ENCODE data around the gene UBR4.
A peak's percentile ranks its signal among the peaks of the same experiment; 100 is the strongest.

Gene UBR4

DNA sequence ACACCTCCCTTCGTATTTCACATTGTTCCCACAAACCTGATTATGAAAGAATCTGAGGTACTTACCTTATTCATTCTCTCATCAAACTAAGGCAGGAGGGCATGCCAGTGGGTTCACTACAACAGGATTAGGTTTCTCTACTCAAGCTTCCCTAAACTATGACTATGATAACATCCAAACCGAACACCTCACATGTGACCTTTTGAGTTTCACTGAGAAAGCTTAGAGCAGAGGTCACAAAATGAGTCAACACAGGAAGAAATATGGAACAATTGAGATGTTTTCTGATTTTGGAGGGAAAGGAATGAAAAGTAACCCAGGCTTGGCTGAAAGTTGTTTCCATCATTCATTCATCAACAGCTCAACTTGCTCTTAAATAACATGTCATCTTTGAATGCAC, 24.1 kb downstream of the UBR4 start:
- no peak for DNase-seq

DNA sequence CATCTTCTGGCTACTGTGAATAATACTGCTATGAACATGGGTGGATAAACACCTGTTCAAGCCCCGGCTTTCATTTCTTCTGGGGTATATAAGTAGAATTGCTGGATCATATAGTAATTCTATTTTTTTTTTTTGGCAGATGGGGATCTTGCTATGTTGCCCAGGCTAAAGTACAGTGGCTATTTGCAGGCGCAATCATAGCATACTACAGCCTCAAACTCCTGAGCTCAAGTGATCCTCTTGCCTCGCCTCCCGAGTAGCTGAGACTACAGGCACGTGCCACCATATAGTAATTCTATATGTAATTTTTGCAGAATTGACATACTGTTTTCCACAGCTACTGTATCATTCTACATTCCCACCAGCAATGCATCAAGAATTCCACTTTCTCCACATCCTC, 27.8 kb downstream of the UBR4 start:
- no peak for DNase-seq

DNA sequence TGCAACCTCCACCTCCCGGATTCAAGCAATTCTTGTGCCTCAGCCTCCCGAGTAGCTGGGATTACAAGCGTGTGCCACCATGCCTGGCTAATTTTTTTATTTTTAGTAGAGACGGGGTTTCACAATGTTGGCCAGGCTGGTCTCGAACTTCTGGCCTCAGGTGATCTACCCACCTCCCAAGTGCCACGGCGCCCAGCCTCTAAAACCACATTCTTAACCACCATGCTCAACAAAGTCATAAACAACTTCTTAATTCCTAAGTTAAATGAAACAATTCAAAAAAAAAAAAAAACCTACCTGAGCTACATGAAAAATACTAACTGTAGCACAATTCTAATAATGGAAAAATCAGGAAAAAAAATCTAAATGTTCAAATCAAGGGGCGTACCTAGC, 29.8 kb downstream of the UBR4 start:
- DNase-seq = peak; percentile 23

DNA sequence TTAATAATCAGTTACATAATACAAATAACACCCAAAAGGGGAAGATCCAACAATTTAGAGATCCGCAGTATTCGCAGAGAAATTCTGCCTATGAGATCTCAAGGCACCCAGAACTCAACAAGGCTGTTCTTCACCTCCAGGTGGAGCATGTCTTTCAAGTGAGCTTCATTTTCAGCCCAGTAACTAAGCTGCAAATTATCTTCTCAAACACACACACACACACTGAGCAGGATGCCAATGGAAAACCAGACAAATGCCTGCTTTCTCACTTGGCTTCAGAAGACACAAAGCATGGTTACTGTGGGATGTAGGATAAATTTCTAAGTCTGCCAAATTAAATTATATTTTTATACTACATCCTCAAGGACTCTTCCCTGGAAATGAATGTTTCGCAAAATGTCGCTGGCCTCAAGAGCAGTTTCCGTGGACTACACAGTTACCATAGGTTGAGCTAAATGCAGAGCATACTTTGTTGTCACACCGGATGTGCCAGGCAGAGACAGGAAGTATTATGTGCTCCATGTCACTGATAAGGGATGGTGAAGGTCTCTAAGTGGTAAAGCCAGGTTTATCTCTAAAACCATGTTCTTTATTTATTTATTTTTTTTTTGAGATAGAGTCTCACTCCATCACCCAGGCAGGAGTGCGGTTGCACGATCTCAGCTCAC, 30.3 kb downstream of the UBR4 start:
- peak; percentile 96 for DNase-seq

DNA sequence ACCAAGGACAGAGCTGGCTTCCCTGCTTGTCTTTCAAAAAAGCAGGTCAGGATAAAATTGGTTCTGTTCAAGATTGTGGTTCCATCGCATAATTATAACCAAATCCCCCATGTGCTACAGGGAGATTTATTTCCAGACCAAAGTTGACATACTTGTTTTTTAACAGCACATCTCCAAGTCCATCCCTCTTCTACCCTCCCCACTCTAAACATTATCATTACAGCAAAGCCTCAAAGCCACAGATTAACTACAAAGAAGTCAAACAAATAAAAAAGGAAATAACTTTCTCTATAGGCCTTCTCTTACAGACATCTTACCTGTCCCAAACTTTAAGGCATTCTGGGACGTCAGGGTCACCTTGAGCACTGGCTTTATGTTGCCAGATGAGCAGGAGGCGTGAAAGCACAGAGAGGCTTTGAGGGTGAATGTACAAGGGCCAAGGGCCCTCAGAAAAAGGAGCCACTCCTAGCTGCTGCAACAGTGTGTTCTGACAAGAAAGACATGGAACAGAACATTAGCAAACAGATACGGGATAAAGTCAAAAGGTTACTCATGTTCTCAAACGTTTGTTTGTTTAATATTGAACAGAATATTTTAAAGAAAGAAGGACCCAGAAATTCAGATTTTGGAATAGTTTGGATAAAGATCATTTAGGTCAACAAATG, 31.2 kb downstream of the UBR4 start:
- peak; percentile 25 for DNase-seq

DNA sequence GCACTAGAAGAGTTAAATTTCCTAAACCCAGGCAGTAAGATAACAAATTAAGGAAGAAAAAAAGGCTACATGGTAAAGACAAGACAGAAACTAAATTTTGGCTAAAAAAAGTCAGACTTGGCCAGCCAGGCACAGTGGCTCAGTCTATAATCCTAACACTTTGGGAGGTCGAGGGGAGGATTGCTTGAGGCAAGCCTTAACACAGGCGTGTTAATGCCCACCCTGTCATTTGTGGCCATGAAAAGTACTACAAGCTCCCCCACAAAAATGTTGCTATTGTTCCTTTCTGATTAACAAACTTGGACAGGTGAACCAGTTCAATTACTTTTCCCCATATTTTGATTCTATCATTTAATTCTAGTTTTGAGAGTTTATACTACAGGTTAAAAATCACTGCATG, 32.3 kb downstream of the UBR4 start:
- DNase-seq = no peak

DNA sequence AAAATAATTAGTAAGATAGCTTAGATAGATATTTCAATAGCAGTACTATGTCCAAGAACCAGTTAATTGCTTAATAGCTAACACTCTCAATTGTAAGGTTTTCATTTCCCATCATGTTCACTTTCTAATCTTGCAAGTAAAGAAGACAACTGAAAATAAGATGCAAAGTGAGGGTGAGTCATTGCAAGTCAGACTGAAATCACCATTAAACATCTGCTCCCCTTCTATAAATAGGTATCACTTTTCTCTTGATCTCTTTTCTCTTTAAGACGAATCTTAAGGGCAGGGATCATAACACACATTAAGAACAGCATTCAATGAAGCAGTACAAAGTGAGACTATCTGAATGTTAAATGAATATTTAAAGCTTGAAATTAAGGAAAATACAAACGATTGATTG, 40.4 kb downstream of the UBR4 start:
- peak; percentile 24 for DNase-seq

DNA sequence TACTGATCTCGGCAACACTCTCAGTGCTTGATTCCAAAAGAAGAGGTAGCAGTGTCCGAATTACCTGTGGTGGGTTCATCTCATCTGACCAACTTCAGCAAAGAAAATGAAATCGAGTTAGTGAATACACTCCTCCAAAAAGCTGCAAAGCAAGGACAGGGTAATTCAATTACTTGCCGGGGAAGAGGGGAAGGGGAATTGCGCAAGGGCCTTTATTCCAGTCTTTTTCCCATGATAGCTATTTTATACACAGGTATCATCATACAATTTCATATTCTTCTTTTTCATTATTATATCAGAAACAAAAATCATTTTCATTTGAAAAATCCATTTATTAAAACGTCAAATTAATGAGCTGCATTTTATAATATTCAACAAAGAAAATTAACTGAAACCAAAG, 42.9 kb downstream of the UBR4 start:
- DNase-seq = no peak

DNA sequence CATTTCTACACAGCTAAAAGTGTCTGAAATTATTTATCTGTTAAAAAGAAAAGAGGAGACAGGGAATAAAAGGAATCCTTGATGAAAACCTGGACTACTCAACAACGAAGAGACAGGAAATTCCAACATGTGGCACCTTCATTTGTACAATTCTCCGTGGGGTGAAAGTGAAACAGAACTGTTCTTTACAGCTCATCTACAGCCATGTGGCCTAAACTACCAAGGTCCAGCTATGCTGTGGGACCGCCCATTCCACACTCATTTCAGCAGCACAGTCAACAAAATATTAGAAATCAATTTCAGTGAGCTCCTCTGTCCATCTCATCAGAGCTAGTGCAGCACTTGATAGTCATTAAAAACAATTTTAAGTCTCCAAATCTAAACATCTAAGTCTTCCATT, 44.0 kb downstream of the UBR4 start:
- no peak for DNase-seq

DNA sequence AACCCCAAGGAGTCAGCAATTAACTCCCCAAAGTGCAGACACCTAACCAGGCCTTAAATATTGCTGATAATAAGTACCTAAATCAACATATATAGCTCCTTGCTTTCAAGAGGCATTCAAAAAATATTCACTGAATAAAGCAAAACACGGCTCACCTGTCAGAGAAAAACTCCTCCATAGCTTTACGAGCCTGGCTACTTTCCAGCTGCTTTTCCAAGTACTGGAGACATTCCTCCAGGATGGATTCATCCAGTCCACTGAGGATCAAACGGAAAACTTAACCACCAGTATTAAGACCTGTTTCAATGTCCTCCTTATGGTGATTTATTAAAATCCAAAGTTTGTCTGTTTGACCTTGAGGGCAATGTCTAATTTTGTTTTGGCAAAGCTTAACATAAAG, 44.6 kb downstream of the UBR4 start:
- DNase-seq = no peak

DNA sequence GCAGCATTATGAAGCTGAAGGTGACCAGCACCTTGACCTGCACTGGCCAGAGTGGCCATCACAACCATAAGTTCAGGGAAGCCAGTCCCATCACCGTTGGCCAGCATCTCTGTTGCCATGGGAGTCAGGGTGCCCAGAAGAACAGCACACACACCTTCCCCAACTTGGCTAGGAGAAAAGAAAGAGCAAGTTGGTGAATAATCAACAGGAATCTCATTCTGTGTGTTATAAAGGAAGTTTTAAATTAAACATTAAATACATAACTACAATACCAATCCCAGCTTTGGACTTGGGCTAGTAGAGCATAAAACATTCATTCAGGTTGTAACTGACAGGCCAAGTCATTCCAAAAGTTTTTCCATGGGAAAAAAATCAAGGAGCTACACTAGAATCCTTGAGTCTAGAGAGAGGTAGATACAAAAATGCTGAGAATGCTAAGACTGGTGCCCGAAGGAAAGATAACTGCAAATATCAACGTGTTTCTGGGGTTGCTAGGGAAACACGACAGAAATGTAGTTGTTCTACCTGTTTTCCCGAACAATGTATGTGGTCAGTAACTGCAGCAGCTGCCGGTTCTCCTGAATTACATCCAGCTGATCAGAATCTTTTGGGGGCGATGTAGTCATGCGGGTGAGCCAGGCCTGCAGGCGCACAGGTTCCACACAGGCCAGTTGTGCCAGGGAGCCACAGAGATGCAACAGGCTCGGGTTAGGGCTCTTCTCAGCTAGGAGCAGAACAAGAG, 45.6 kb downstream of the UBR4 start:
- no peak for DNase-seq

DNA sequence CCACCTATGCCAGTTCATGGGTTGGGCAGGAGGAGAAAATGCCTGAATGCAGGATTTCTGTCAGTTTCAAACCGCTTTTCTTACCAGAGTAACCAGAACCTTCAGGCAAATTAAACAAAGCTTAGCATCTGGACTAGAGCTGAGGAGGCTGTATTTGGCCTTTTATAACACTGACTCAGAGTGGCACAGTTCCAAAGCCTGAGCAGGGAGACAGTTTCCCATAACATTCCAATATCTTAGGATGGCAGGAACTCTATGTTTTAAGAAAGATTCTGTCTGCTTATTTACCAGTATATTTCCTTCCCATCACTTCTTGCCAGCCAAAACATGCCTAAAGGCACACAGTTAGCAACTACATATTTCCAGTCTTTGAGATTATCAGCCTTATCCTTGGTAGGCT, 46.8 kb downstream of the UBR4 start:
- DNase-seq = no peak

DNA sequence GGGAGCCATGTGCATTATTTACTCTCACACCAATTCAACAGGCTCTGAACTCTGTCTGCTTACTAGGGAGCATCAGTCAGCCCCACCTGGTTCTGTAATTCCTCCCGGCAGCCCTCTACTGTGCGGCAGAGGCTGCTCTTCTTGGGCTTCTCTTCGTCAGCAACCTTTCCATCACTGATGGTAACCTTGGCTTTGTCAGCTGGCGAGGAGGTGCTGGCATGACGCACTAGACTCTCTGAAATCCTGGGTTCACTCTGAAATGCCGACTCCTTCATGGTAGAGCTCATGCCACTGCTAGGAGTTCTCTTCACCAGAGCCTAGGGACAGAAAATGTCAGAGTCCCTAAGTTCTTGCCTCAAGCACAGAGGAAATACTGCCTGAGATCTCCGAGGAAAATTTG, 49.2 kb downstream of the UBR4 start:
- no peak for DNase-seq

DNA sequence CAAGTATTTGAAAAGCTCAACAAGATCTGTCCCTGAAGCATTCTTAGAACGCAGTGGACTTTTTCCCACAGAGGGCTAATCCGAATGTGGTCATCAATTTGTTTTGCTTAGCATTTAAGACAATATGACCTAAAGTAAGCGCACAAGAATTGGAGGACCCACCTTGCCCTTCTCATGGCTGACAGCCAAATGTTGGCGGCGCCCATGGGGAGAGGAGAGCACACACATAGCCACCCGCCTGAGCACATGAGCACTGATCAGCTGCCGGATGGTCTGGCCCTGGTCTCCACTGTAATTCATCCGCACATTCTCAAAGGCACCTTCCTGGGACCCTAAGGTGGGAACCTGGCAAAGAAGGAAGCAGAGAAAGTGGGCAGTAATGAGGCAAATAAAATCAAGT, 52.4 kb downstream of the UBR4 start:
- no peak for DNase-seq

DNA sequence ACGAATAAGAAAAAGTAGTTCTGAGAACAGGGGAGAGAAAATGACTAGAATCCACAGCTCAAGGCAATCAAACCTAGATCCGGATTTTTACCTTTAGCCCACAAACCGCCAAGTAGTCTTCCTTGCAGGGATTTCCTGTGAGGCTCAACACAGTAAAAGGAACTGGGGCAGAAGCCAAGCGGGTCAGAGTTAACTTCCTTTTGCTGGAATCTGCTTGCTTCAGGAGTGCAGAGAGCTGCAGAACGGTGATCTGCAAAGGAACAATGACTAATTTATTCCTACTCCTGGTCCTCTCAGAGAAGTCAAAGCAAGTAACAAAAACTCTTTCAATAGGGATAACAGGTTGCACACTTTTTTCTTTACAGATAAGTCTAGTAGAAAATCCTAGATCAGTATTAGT, 53.4 kb downstream of the UBR4 start:
- DNase-seq = no peak

DNA sequence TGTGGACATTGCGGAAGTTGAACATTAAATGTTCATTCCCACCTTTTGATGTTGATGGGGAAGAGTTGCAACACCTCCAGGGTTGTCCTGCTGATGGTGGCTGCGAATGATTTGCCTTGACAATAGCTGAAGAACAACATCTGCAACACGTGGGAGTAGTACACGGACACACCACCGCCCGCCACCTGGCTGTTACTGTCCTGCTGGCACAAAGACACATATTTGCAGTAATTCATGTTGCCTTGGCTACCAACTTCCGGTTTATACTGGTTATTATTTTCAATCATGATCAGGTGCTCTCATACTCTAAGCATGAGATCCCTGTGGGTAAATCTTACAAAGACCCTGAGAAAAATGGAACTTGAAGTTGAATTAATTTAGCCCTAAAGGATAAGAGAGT, 55.2 kb downstream of the UBR4 start:
- no peak for DNase-seq

DNA sequence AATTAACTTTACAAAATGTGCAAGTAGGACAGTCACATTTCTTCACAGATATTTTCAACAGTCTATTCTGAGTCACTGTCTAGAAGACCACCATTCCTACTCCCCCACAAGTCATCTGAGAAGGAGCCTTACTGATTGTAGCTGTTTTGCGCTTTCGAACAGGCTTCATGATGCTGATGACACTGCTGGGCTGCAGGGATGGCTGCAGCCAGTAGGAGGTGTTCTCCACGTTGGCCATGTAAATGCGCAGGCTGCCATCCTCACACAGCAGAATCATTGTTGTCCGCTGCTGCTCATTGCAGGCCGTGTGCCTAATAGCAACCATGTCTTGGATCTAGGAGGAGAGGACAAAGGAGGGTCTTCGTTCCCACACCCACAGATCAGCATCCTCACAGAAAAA, 56.9 kb downstream of the UBR4 start:
- no peak for DNase-seq

DNA sequence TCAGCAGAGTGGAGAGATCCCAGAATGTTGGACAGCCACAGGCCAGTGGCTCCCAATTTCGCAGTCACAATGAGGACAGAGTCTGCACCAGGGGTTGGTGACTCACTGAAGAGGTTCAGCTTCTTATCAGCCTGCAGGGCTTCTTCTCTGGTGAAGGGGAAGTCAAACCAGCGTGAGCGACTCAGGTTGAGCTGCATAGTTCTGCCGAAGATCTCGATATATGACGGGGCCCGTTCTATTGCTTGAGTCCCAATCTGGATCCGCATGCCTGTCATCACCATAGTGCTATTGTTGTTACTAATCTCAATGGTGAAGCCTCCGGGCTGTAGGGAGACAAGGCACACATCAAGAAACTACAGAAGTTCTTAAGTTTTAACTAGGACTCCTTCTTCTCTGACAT, 58.5 kb downstream of the UBR4 start:
- DNase-seq = peak; percentile 17

DNA sequence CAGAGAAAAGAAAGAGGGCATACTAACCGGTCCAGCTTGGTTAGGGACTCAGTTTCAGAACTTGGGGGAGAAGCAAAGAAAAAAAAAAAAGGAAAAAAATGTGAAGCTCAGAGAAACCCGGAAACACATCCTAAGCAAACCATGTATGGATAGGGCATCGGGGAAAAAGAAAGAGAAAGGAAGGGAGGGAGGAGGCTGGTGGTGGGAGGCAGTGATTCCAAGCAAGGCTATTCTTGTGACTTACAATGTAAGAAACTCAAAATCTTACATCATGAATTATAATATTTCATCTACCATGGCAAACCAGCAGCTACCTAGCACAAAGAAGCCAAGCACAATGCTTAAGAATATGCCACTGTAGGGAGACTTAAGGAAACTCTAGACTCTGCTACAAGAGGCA, 60.3 kb downstream of the UBR4 start:
- DNase-seq = no peak

DNA sequence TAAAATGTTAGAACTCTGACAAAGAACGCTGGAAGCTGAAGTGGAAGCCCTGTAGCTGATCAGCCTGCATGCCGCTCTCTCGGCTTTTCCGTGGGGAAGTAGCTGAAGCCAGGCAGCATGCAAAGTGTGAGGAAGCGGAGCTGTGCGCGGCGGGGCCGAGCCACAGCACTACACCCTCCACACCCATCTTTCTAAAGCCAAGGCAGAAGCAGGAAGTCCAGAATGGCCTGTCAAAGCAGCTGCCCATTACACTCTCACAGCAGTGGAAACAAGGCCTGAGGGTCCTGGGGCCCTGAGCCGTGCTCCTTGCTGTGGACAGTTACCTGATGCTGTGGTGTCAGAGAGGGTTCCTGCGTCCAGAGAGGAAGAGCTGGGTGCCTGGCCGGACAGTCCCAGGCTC, 69.6 kb downstream of the UBR4 start:
- DNase-seq = no peak

DNA sequence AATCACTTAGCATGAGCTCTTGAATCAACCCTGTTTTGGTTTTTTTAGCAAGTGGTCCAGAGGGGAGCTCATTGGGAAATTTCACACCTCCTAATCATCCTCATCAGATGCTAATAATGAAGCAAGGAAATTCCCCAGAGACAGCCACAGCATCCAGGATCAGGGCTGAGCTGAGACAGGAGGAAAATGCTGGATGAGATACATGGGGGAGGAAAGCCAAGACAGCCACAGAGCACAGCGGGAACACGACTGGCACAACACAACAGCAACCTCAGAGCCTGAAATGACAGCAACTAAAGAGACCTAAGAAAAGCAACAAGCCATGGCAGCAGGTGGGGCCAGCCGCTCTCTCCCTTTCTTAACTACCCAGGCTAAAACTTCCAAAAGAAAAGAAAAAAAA, 70.4 kb downstream of the UBR4 start:
- DNase-seq = no peak

DNA sequence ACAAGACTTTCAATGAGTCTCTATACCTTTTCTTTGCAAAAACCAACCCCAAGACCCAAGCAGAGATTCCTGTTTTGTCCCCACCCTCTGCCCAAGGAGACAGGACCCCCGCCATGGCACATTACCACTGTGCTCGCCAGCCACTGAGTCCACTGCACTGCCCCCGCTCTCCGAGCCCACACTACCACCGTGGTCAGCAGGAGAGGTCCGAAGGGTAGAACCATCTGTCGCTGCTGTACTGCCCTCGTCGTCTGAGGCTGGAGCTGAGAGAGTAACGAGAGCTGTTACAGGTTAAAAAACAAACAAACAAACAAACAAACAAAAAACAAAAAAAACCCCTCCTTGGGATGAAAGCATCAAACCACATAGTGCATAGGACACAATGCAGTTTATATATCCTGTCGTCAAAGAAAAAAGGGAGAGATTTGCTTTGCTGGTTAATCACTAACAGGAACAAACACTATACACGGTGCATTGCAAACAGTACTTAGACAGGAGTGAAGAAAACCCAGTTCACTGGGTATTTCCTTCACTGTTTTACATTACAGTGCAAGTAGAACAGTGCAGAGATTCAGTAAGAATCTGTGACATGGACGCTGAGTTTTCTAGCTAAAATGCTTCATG, 71.0 kb downstream of the UBR4 start:
- DNase-seq = no peak

DNA sequence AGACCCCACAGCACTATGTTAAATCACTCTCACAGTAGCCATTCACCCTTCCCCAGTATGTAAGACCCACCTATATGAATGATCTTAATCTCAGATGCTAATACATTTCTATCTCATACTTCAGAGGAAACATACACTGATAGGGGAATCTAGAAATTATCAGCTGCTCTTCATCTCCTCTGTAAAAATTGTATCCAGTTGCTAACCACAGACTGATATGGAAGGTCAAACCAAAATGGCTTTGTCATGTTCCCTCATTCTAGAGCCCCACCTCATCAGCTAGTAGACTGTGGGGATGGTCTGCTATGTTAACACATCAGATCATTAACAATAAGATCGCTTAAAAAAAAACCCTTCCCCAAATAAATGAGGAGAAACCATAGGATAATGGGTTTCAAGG, 71.7 kb downstream of the UBR4 start:
- peak; percentile 51 for DNase-seq

DNA sequence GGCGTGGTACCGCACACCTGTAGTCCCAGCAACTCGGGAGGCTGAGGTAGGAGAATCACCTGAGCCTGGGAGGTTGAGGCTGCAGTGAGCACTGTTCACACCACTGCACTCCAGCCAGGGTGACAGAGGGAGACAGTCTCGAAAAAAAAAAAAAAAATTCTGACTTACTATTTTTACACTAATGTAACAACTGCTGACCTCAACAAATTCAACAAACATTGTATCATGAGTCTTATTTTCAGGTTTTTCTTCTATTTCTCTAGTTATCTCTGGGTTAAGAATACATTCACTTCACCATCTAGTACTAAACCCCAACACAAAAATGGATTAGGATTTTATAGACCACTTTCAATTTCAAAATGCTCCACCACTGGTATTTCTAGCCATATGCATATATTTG, 72.9 kb downstream of the UBR4 start:
- DNase-seq = no peak

All from hematopoietic multipotent progenitor cell treated with erythropoietin and hydrocortisone succinate and interleukin-3 and kit ligand, for 6 days (in vitro differentiated cells).